Measurements from ENCODE around the gene BRAT1.

DNA sequence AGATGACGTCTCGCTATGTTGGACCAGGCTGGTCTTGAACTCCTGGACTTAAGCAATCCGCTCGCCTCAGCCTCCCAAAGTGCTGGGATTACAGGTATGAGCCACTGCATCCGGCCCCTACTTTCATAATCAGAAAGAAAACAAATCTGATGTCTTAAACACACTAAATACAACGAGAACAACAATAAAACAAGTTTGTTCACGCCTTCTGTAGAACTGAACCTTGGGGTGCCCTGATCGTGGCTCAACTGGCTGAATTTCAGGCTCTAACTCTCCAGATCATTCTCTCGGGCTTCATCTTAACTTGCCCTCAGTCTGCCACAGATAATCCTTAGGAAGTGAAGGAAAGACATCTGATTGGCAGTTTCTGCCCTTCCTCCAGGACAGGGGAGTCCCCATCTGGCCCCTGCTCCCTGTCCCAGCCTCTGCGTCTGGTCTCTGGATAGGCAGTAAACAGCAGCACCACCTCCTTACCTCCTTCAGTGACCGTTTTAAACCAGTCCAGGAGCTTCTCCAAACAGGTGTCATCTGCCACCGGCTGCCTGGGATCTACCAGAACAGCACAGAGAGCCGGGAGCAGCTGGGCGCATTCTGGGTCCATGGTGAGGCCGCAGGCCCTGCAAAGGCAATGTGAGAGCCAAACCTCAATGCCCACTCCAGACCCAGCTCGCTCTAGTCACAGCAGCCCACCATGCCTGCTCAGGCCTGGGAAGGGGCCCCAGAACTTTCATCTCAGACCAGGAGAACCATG is 1.3 kb downstream of the BRAT1 start:
- TF ChIP-seq CTCF (IDR thresholded peaks at IDR 0.05; ENCODE audit: poor library complexity, severe bottlenecking), result no peak
- TF ChIP-seq EP300 (conservative IDR thresholded peaks at IDR 0.05; ENCODE audit: poor library complexity, severe bottlenecking), result no peak
- TF ChIP-seq RAD21 (conservative IDR thresholded peaks at IDR 0.05), result no peak
- no peak for TF ChIP-seq TAF1 (IDR thresholded peaks at IDR 0.05; ENCODE audit: low read depth)
- TF ChIP-seq, protein P1, sequence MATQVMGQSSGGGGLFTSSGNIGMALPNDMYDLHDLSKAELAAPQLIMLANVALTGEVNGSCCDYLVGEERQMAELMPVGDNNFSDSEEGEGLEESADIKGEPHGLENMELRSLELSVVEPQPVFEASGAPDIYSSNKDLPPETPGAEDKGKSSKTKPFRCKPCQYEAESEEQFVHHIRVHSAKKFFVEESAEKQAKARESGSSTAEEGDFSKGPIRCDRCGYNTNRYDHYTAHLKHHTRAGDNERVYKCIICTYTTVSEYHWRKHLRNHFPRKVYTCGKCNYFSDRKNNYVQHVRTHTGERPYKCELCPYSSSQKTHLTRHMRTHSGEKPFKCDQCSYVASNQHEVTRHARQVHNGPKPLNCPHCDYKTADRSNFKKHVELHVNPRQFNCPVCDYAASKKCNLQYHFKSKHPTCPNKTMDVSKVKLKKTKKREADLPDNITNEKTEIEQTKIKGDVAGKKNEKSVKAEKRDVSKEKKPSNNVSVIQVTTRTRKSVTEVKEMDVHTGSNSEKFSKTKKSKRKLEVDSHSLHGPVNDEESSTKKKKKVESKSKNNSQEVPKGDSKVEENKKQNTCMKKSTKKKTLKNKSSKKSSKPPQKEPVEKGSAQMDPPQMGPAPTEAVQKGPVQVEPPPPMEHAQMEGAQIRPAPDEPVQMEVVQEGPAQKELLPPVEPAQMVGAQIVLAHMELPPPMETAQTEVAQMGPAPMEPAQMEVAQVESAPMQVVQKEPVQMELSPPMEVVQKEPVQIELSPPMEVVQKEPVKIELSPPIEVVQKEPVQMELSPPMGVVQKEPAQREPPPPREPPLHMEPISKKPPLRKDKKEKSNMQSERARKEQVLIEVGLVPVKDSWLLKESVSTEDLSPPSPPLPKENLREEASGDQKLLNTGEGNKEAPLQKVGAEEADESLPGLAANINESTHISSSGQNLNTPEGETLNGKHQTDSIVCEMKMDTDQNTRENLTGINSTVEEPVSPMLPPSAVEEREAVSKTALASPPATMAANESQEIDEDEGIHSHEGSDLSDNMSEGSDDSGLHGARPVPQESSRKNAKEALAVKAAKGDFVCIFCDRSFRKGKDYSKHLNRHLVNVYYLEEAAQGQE (IDR thresholded peaks at IDR 0.05; ENCODE audit: borderline replicate concordance), result no peak
